Measurements from ENCODE around the gene LYZL2.

LYZL2 gene

DNA sequence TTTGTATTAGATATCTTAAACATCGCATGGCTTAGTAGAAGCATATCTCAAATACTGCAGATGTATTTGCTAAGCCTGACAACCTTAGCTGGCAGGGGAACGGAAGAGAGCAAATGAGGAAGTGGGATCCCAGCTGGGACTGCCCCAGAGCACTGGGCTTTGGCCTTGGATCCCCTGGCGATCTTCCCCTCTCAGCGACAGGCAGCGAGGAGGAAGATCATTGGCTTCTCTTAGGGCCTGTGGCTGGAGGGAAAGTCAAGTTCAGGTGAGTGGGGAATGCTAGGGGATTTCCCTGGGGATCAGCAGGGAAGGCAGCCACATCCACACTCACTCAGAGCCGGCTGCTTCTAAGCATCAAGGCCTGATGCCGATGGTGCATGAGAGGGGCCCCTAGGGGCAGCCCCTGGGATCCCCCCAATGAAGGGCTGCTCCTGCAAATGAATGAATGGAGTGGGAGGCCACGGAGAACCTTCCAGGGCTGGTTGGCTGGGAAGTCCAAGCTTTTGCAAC is 42.0 kb downstream of the LYZL2 start:
- 0 out of 2 replicates have a peak, but pooled peaks have one; percentile 26 for TF ChIP-seq POLR2AphosphoS5 (IDR thresholded peaks at IDR 0.05; ENCODE audit: low read depth)
- TF ChIP-seq, protein P1, sequence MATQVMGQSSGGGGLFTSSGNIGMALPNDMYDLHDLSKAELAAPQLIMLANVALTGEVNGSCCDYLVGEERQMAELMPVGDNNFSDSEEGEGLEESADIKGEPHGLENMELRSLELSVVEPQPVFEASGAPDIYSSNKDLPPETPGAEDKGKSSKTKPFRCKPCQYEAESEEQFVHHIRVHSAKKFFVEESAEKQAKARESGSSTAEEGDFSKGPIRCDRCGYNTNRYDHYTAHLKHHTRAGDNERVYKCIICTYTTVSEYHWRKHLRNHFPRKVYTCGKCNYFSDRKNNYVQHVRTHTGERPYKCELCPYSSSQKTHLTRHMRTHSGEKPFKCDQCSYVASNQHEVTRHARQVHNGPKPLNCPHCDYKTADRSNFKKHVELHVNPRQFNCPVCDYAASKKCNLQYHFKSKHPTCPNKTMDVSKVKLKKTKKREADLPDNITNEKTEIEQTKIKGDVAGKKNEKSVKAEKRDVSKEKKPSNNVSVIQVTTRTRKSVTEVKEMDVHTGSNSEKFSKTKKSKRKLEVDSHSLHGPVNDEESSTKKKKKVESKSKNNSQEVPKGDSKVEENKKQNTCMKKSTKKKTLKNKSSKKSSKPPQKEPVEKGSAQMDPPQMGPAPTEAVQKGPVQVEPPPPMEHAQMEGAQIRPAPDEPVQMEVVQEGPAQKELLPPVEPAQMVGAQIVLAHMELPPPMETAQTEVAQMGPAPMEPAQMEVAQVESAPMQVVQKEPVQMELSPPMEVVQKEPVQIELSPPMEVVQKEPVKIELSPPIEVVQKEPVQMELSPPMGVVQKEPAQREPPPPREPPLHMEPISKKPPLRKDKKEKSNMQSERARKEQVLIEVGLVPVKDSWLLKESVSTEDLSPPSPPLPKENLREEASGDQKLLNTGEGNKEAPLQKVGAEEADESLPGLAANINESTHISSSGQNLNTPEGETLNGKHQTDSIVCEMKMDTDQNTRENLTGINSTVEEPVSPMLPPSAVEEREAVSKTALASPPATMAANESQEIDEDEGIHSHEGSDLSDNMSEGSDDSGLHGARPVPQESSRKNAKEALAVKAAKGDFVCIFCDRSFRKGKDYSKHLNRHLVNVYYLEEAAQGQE (IDR thresholded peaks at IDR 0.05; ENCODE audit: insufficient replicate concordance, low read depth) = no peak
- no peak for TF ChIP-seq GABPA (IDR thresholded peaks at IDR 0.05; ENCODE audit: low read depth)
- TF ChIP-seq, protein P2, sequence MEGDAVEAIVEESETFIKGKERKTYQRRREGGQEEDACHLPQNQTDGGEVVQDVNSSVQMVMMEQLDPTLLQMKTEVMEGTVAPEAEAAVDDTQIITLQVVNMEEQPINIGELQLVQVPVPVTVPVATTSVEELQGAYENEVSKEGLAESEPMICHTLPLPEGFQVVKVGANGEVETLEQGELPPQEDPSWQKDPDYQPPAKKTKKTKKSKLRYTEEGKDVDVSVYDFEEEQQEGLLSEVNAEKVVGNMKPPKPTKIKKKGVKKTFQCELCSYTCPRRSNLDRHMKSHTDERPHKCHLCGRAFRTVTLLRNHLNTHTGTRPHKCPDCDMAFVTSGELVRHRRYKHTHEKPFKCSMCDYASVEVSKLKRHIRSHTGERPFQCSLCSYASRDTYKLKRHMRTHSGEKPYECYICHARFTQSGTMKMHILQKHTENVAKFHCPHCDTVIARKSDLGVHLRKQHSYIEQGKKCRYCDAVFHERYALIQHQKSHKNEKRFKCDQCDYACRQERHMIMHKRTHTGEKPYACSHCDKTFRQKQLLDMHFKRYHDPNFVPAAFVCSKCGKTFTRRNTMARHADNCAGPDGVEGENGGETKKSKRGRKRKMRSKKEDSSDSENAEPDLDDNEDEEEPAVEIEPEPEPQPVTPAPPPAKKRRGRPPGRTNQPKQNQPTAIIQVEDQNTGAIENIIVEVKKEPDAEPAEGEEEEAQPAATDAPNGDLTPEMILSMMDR (IDR thresholded peaks at IDR 0.05; ENCODE audit: insufficient read depth, low read length) = no peak
- peak; percentile 99 for TF ChIP-seq SPI1 (IDR thresholded peaks at IDR 0.05; ENCODE audit: borderline replicate concordance, low read depth)
- peak; percentile 13 to 79 for DNase-seq (ENCODE audit: low read depth in 1 of 2, low spot score in 1 of 2)
- peak overlapping the region; percentile 22; the same call in 1 of the 2 replicates for H3K27ac ChIP-seq (replicated peaks)

DNA sequence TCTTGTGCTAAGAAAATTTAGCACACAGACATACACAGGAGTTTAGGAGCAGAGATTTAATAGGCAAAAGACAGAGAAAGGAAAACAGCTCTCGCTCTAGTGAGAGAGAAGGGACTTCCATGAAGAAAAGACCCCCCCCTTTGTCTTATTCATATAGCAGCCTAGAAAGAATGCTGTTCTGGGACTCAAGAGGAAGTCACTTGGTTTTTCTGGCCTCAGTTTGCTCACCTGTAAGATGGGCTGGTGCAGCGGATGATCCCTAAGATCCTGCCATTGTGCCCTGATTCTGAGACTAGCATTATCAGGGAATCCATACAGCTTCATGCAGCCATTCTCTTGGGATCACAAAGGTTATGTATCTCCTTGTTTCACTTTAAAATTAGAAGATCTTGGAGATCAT is 42.7 kb downstream of the LYZL2 start:
- Histone ChIP-seq H3K27me3 (ENCODE audit: insufficient read depth, poor library complexity, severe bottlenecking) (no peaks in the 10 kb centered on the region), H3K4me3 (replicated peaks; ENCODE audit: insufficient read depth, low read length) (no peak overlapping the region), H3K27ac (replicated peaks) (no peak overlapping the region)
- TF ChIP-seq SPI1 (IDR thresholded peaks at IDR 0.05; ENCODE audit: borderline replicate concordance, low read depth) (no peak), POLR2AphosphoS5 (IDR thresholded peaks at IDR 0.05; ENCODE audit: low read depth) (no peak), GABPA (IDR thresholded peaks at IDR 0.05; ENCODE audit: low read depth) (no peak)
- TF ChIP-seq, protein P1 (IDR thresholded peaks at IDR 0.05; ENCODE audit: insufficient replicate concordance, low read depth) = no peak
- TF ChIP-seq, protein P2 (IDR thresholded peaks at IDR 0.05; ENCODE audit: insufficient read depth, low read length) = no peak
- DNase-seq (ENCODE audit: low read depth in 1 of 2, low spot score in 1 of 2) = no peak

More for the DNA sequence above, 42.0 kb downstream of the LYZL2 start:
- Histone ChIP-seq H3K4me3 (replicated peaks; ENCODE audit: insufficient read depth, low read length) (no peak overlapping the region), H3K27me3 (ENCODE audit: insufficient read depth, poor library complexity, severe bottlenecking) (no peaks in the 10 kb centered on the region)

- H3K27ac ChIP-seq (replicated peaks) = peak overlapping the region; percentile 27; the same call in 1 of the 2 replicates
Measured at GRCh38 chr10:30583778-30584415, 45.7 kb downstream of the LYZL2 start.

More at GRCh38 chr10:30583778-30584415, 45.7 kb downstream of the LYZL2 start:
- no peaks in the 10 kb centered on the region for H3K27me3 ChIP-seq (ENCODE audit: insufficient read depth, poor library complexity, severe bottlenecking)
- H3K4me3 ChIP-seq (replicated peaks; ENCODE audit: insufficient read depth, low read length) = no peak overlapping the region
- no peak for DNase-seq (ENCODE audit: low read depth in 1 of 2, low spot score in 1 of 2)
- TF ChIP-seq, protein P1 (IDR thresholded peaks at IDR 0.05; ENCODE audit: insufficient replicate concordance, low read depth) = no peak
- TF ChIP-seq POLR2AphosphoS5 (IDR thresholded peaks at IDR 0.05; ENCODE audit: low read depth) (no peak), SPI1 (IDR thresholded peaks at IDR 0.05; ENCODE audit: borderline replicate concordance, low read depth) (no peak), GABPA (IDR thresholded peaks at IDR 0.05; ENCODE audit: low read depth) (no peak)
- TF ChIP-seq, protein P2 (IDR thresholded peaks at IDR 0.05; ENCODE audit: insufficient read depth, low read length) = no peak

All from HL-60 (cell line).